GM19238 (cell line): ENCODE data around the gene PMM2.
"Not testable (repeated sequence)": the region's sequence is repeated elsewhere in the genome, so short reads cannot be mapped to it uniquely, and the experiment has no call there.

ENCODE experiments used
- DNase-seq: peaks from one replicate; pipeline ENCODE4 v3.0.0; 2011; ENCODE audit warnings: low spot score; ENCODE audit not compliant: insufficient read length

The PMM2 gene

GRCh38 chr16:8818504-8819270 lies 21.0 kb downstream of the PMM2 start:
- peak; percentile 23 for DNase-seq

GRCh38 chr16:8819411-8820034 lies 21.9 kb downstream of the PMM2 start:
- DNase-seq: no peak

- no peak for DNase-seq
Observed at GRCh38 chr16:8822403-8822802, 24.8 kb downstream of the PMM2 start.

- no peak for DNase-seq
Observed at GRCh38 chr16:8826278-8826879, 28.7 kb downstream of the PMM2 start.

GRCh38 chr16:8828541-8829165 lies 31.0 kb downstream of the PMM2 start:
- no peak for DNase-seq

- DNase-seq: no peak
Observed at GRCh38 chr16:8831450-8831849, 33.8 kb downstream of the PMM2 start.

- no peak for DNase-seq
Observed at GRCh38 chr16:8831871-8832716, 34.5 kb downstream of the PMM2 start.

- DNase-seq: no peak
Observed at GRCh38 chr16:8832717-8833105, 35.1 kb downstream of the PMM2 start.

GRCh38 chr16:8836797-8837196 lies 39.2 kb downstream of the PMM2 start:
- not testable (repeated sequence) for DNase-seq

- DNase-seq: not testable (repeated sequence)
Observed at GRCh38 chr16:8837594-8837993, 40.0 kb downstream of the PMM2 start.

- DNase-seq: not testable (repeated sequence)
Observed at GRCh38 chr16:8842016-8842415, 44.4 kb downstream of the PMM2 start.

GRCh38 chr16:8843296-8843695 lies 45.7 kb downstream of the PMM2 start:
- not testable (repeated sequence) for DNase-seq

- no peak for DNase-seq
Observed at GRCh38 chr16:8845699-8846298, 48.2 kb downstream of the PMM2 start.

- no peak for DNase-seq
Observed at GRCh38 chr16:8846401-8846932, 48.8 kb downstream of the PMM2 start.

- no peak for DNase-seq
Observed at GRCh38 chr16:8847145-8847544, 49.5 kb downstream of the PMM2 start.

GRCh38 chr16:8847623-8848022 lies 50.0 kb downstream of the PMM2 start:
- no peak for DNase-seq

GRCh38 chr16:8848231-8848938 lies 50.7 kb downstream of the PMM2 start:
- DNase-seq: no peak

GRCh38 chr16:8848939-8849391 lies 51.3 kb downstream of the PMM2 start:
- no peak for DNase-seq

- no peak for DNase-seq
Observed at GRCh38 chr16:8849411-8850011, 51.9 kb downstream of the PMM2 start.
